ENCODE results near the gene ARNT2. TPM values are rescaled to one million over a fixed set of nuclear protein-coding genes. Genes with fewer than 3 reads are reported as not detected.

ARNT2 gene
- total RNA-seq, 2 donors from 2014 or later, result 0.09 to 0.21 TPM

- Mint-ChIP-seq H3K9me3 (no peaks in the 10 kb centered on the region), H3K4me3 (no peak overlapping the region), H3K36me3 (ENCODE audit: low read depth) (no peaks in the 10 kb centered on the region), H3K4me1 (no peaks in the 10 kb centered on the region), H3K27me3 (peaks cover 45% of the 10 kb centered on the region), H3K27ac (no peak overlapping the region)
- no peak for ATAC-seq (replicated peaks)
Observed at GRCh38 chr15:80396096-80396495, 8.1 kb upstream of the ARNT2 start.

- Mint-ChIP-seq H3K4me3 (no peak overlapping the region), H3K4me1 (no peaks in the 10 kb centered on the region), H3K27ac (no peak overlapping the region), H3K27me3 (peaks cover 60% of the 10 kb centered on the region), H3K36me3 (ENCODE audit: low read depth) (no peaks in the 10 kb centered on the region), H3K9me3 (no peaks in the 10 kb centered on the region)
- ATAC-seq (replicated peaks), result no peak
Observed at GRCh38 chr15:80399508-80399907, 4.7 kb upstream of the ARNT2 start.

GRCh38 chr15:80401456-80401855 is 2.7 kb upstream of the ARNT2 start:
- Mint-ChIP-seq H3K27ac (no peak overlapping the region), H3K27me3 (peaks cover 63% of the 10 kb centered on the region), H3K36me3 (ENCODE audit: low read depth) (no peaks in the 10 kb centered on the region), H3K4me1 (no peaks in the 10 kb centered on the region), H3K9me3 (no peaks in the 10 kb centered on the region), H3K4me3 (no peak overlapping the region)
- no peak for ATAC-seq (replicated peaks)

- no peaks in the 10 kb centered on the region for H3K36me3 Mint-ChIP-seq (ENCODE audit: low read depth)
- no peak for ATAC-seq (replicated peaks)
- no peaks in the 10 kb centered on the region for H3K4me1 Mint-ChIP-seq
- H3K27me3 Mint-ChIP-seq, result peaks cover 62% of the 10 kb centered on the region
- no peak overlapping the region for H3K27ac Mint-ChIP-seq
- H3K4me3 Mint-ChIP-seq, result no peak overlapping the region
- no peaks in the 10 kb centered on the region for H3K9me3 Mint-ChIP-seq
Observed at GRCh38 chr15:80402339-80402738, 1.8 kb upstream of the ARNT2 start.

GRCh38 chr15:80403712-80404056 is 498 bp upstream of the ARNT2 start:
- Mint-ChIP-seq H3K4me1 (no peaks in the 10 kb centered on the region), H3K4me3 (no peak overlapping the region), H3K27ac (no peak overlapping the region)

GRCh38 chr15:80404761-80405553 is 775 bp downstream of the ARNT2 start:
- no peaks in the 10 kb centered on the region for H3K4me1 Mint-ChIP-seq
- peak; percentile 12 for ATAC-seq (replicated peaks)
- no peaks in the 10 kb centered on the region for H3K36me3 Mint-ChIP-seq (ENCODE audit: low read depth)
- H3K9me3 Mint-ChIP-seq, result no peaks in the 10 kb centered on the region
- peaks cover 64% of the 10 kb centered on the region for H3K27me3 Mint-ChIP-seq
- H3K27ac Mint-ChIP-seq, result no peak overlapping the region
- H3K4me3 Mint-ChIP-seq, result peak overlapping the region; percentile 32

More at GRCh38 chr15:80403712-80404056, 498 bp upstream of the ARNT2 start:
- ATAC-seq (replicated peaks), result no peak
- Mint-ChIP-seq H3K9me3 (no peaks in the 10 kb centered on the region), H3K36me3 (ENCODE audit: low read depth) (no peaks in the 10 kb centered on the region), H3K27me3 (peaks cover 64% of the 10 kb centered on the region)

GRCh38 chr15:80405554-80405850 is 1.3 kb downstream of the ARNT2 start:
- Mint-ChIP-seq H3K9me3 (no peaks in the 10 kb centered on the region), H3K4me3 (peak overlapping the region; percentile 32), H3K27me3 (peaks cover 65% of the 10 kb centered on the region), H3K27ac (no peak overlapping the region), H3K36me3 (ENCODE audit: low read depth) (no peaks in the 10 kb centered on the region), H3K4me1 (no peaks in the 10 kb centered on the region)
- no peak for ATAC-seq (replicated peaks)

- H3K36me3 Mint-ChIP-seq (ENCODE audit: low read depth), result no peaks in the 10 kb centered on the region
- H3K27me3 Mint-ChIP-seq, result peaks cover 69% of the 10 kb centered on the region
- H3K9me3 Mint-ChIP-seq, result no peaks in the 10 kb centered on the region
- no peaks in the 10 kb centered on the region for H3K4me1 Mint-ChIP-seq
- no peak overlapping the region for H3K4me3 Mint-ChIP-seq
- H3K27ac Mint-ChIP-seq, result no peak overlapping the region
- ATAC-seq (replicated peaks), result no peak
Observed at GRCh38 chr15:80405970-80406369, 1.8 kb downstream of the ARNT2 start.

- Mint-ChIP-seq H3K36me3 (ENCODE audit: low read depth) (no peaks in the 10 kb centered on the region), H3K27me3 (peaks cover 49% of the 10 kb centered on the region), H3K4me1 (no peaks in the 10 kb centered on the region), H3K4me3 (no peak overlapping the region), H3K27ac (no peak overlapping the region), H3K9me3 (no peaks in the 10 kb centered on the region)
- ATAC-seq (replicated peaks), result no peak
Observed at GRCh38 chr15:80411788-80412288, 7.7 kb downstream of the ARNT2 start.

GRCh38 chr15:80414546-80415357 is 10.6 kb downstream of the ARNT2 start:
- Mint-ChIP-seq H3K9me3 (no peaks in the 10 kb centered on the region), H3K27ac (no peak overlapping the region), H3K4me3 (no peak overlapping the region), H3K36me3 (ENCODE audit: low read depth) (no peaks in the 10 kb centered on the region), H3K4me1 (no peaks in the 10 kb centered on the region), H3K27me3 (peaks cover 46% of the 10 kb centered on the region)
- ATAC-seq (replicated peaks), result no peak

- H3K36me3 Mint-ChIP-seq (ENCODE audit: low read depth), result no peaks in the 10 kb centered on the region
- no peak overlapping the region for H3K4me3 Mint-ChIP-seq
- H3K4me1 Mint-ChIP-seq, result no peaks in the 10 kb centered on the region
- H3K27me3 Mint-ChIP-seq, result peaks cover 40% of the 10 kb centered on the region
- H3K9me3 Mint-ChIP-seq, result no peaks in the 10 kb centered on the region
- ATAC-seq (replicated peaks), result no peak
- H3K27ac Mint-ChIP-seq, result no peak overlapping the region
Observed at GRCh38 chr15:80415358-80415670, 11.1 kb downstream of the ARNT2 start.

GRCh38 chr15:80416702-80417101 is 12.5 kb downstream of the ARNT2 start:
- Mint-ChIP-seq H3K4me1 (no peaks in the 10 kb centered on the region), H3K27ac (no peak overlapping the region), H3K9me3 (no peaks in the 10 kb centered on the region), H3K4me3 (no peak overlapping the region), H3K36me3 (ENCODE audit: low read depth) (no peaks in the 10 kb centered on the region), H3K27me3 (peaks cover 39% of the 10 kb centered on the region)
- ATAC-seq (replicated peaks), result no peak

GRCh38 chr15:80418892-80419537 is 14.8 kb downstream of the ARNT2 start:
- no peak for ATAC-seq (replicated peaks)
- Mint-ChIP-seq H3K27me3 (peaks cover 40% of the 10 kb centered on the region), H3K4me1 (no peaks in the 10 kb centered on the region), H3K27ac (no peak overlapping the region), H3K36me3 (ENCODE audit: low read depth) (no peaks in the 10 kb centered on the region), H3K4me3 (no peak overlapping the region), H3K9me3 (no peaks in the 10 kb centered on the region)

- Mint-ChIP-seq H3K27ac (no peak overlapping the region), H3K4me1 (no peaks in the 10 kb centered on the region), H3K9me3 (no peaks in the 10 kb centered on the region), H3K27me3 (peaks cover 40% of the 10 kb centered on the region), H3K36me3 (ENCODE audit: low read depth) (no peaks in the 10 kb centered on the region), H3K4me3 (no peak overlapping the region)
- ATAC-seq (replicated peaks), result no peak
Observed at GRCh38 chr15:80419546-80419945, 15.4 kb downstream of the ARNT2 start.

- Mint-ChIP-seq H3K4me3 (no peak overlapping the region), H3K4me1 (no peaks in the 10 kb centered on the region), H3K27ac (no peak overlapping the region), H3K9me3 (no peaks in the 10 kb centered on the region), H3K36me3 (ENCODE audit: low read depth) (no peaks in the 10 kb centered on the region), H3K27me3 (peaks cover 36% of the 10 kb centered on the region)
- no peak for ATAC-seq (replicated peaks)
Observed at GRCh38 chr15:80420658-80421057, 16.5 kb downstream of the ARNT2 start.
